ENCODE data around the gene PDS5B.
"Not testable (repeated sequence)": the region's sequence is repeated elsewhere in the genome, so short reads cannot be mapped to it uniquely, and the experiment has no call there.

The PDS5B gene

GRCh38 chr13:32811297-32811800 lies 225.1 kb downstream of the PDS5B start:
- no peak for DNase-seq

DNA sequence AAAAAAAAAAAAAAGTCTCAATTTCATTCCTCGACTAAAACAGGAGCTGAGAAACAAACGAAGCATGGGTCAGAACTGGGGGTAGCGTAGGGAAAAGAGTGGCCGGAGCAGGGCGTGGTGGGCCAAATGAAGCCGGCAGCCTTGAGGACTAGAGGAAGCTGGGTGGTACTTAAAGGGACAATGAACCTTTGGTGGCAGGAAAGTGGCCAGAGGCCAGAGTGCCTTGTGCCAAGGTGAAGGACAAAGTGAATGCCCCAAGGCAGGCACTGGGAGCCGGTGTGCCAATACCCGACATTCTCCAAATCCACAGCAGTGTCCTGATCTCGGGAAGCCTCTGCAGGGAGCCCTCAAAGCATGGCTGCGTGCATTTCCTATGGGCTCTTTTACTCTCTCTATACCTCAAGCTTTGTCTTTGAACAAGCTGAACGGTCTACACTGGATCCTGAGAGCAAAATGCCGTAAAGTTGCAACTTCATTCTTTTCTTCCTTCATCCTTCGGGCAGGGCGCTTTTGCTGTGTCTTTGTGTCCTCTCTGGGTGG lies 235.0 kb downstream of the PDS5B start:
- no peak for DNase-seq

GRCh38 chr13:32822771-32823170 lies 236.5 kb downstream of the PDS5B start:
- no peak for DNase-seq

DNA sequence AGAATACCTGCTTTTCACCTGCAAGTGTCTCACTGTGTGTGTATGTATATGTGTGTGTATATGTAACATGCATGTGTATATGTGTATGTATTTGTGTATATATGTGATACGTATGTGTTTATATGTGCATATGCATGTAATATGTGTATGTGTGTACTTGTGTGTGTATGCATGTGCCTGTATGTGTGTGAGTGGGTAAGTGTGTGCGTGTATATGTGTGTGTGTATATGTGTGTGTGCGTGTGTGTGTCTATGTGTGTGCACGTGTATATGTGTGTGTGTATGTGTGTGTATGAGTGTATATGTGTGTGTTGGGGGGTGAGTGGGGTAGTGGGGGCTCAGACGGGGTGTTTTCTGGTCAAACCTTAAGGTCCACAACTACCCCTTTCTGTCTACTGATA lies 237.3 kb downstream of the PDS5B start:
- DNase-seq, result no peak

DNA sequence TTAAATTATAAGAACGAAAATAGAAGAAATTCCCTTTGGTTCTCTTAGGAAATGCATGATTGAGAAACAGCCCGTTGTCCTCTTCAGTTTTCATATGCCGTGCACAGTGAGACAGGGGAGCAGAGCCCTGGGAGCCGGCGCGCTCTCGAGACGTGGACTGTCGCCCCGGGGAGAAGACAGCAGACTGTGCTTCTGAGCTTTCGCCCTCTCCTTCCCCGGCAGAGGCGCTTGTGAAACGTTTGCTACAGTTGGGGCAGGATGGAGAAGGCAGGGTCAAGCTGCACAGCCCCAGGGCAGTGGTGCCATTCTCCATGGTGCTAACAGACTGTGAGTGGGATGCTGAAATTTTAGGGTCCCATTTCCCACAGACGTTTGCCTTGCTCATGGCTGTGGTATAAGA lies 237.8 kb downstream of the PDS5B start:
- no peak for DNase-seq

GRCh38 chr13:32824675-32825074 lies 238.4 kb downstream of the PDS5B start:
- no peak for DNase-seq

DNA sequence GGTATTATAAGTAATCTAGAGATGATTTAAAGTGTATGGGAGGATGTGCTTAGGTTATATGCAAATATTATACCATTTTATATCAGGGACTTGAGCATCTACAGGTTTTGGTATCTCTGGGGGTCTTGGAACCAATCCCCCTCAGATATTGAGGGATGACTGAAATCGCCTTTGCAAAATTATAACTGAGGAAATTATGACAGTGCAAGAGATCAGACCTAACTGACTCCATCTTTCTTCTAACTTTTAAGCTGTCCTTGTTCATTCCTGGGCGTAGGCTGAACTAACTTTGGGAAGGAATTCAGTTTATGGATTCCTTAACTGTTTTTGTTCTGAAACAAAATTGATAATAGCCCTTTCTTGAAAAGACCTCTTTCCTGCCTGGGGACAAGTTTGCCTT lies 239.2 kb downstream of the PDS5B start:
- no peak for DNase-seq

- not testable (repeated sequence) for DNase-seq
Measured at GRCh38 chr13:32826372-32826771, 240.1 kb downstream of the PDS5B start.

All from stimulated activated CD4-positive, alpha-beta T cell treated with anti-CD3 and anti-CD28 coated beads, Interleukin-4, amount 100 ng/mL, for 4 hours (primary cell).